Smooth muscle cell of trachea (primary cell): ENCODE results near the gene SMAGP. TPM values are rescaled to one million over a fixed set of nuclear protein-coding genes. Genes with fewer than 3 reads are reported as not detected.

Source experiments
- total RNA-seq: library from RNA; depleted of rRNA; stranded (reverse); fragments of >200 nt; gene quantifications from 2 replicates; pipeline ENCODE4 v1.2.1, GENCODE V29; 2014

Gene SMAGP, protein sequence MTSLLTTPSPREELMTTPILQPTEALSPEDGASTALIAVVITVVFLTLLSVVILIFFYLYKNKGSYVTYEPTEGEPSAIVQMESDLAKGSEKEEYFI
- 8.9 and 16.6 TPM in 2 replicates for total RNA-seq

DNA sequence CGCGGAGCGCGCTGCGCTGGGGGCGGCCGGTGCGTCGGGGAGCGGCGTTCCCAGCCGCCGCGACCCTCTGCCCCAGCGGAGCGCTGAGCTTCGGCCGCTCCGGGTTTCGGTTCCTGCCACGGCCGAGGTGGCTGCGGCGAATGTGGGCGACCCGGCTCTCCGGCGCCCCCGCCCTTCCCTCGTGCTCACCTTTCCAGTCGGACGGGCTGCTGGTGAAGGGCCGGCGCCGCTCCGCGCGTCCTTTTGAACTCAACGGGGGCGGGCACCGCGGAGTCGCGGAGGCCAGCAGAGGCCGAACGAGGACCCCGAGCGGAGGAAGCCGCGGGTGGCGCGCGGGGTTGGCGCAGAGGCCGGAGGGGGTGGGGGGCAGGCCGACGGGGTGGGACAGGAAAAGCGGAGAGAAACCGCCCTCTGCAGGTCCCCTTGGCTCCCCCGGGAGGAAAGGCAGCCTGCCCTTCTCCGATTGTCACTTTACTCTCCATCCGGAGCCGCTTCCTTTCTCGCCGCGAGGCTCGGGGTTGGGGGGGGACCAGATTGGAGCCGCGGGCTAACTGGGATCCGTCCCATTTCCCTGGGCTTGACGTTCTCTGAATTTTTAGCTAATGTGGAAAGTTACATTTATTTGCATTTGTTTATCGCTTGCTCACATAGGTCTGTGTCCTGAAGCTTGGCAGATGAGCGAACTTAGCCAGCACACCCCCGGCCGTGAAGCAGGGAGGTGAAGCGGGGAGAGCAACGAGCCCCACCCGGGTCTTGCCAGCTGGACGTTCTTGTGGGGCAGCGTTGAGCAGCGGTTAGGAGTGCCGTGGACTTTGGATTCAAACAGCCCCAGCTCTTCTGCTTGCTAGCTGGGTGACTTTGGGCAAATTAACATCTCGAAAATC lies at the start of gene SMAGP:
Gene SMAGP (minus strand): TSS at position 349 of the 884 bp plus-strand sequence. CDS start 1,137 bp downstream, outside the sequence.

DNA sequence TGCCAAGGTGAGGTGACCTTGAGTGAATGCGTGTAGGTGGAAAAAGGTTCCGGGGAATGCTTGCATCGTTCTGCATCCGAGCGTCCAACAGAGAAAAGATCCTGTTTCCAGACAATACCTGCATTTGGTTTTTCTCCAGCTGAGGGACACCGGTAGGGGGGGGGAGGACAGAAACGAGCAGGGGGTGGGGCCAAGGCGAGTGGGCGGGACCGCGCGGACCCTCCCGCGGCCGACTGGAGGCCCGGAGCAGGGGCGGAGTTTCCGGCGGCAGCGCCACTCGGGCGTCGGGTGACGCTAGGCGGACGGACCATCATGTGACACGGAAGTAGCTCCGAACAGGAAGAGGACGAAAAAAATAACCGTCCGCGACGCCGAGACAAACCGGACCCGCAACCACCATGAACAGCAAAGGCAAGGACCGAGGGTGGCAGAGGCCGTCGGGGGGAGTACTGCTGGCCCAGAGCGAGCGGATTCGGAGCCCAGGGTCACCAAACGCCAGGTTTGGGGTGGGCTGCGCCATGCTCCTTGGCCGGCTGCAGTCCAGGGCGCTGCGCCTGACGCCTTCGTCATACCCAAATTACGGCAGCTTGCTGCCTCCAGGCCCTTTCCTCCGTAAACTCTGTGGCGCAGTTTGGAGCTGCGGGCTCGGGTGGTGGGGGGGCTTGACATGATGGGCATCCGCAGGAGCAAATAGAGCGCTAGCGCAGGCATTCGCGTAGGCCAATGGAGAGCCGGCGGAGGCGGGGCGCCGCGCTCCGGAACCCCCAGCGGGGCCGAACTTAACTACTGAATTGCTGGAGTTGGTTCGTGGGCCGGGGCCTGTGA lies 31.5 kb downstream of the SMAGP start, which contains the start of gene DAZAP2:
Gene DAZAP2 (plus strand): TSS at position 317 of the 825 bp plus-strand sequence. CDS start 82 bp downstream, at position 399.

DNA sequence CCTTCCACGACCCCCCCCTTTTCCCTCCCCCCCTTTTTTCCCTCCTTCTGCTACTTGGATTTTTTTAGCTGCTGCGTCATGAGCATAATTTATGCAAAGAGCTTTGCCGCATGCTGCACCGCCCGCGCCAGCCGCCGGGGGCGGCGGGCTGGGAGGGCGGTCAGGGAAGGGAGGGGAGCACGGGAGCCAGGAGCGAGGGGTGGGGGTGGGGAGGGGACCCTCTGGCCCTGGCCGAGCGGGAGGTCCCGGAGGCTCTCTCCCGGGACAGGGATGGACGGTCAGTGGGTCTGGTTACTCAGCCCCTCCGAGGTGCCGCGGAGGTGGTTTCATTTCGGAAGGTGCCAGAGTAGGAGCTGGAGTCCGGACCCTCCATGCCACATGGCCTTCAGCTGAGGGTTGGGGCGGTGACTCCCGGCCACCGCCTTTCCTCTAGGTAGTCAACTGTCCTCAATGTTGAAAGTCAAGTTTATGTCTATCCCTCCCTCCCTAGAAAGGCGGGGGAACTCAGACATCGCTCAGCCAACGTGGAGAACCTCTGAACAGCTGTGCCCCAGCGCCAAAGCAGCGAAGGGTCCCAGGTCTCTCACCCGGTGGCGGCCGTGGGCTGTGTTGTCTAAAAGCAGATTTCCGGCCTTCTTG lies 52.1 kb downstream of the SMAGP start, which contains the start of gene POU6F1:
Gene POU6F1 (minus strand): TSS at position 95 of the 639 bp plus-strand sequence. CDS start 11,226 bp downstream, outside the sequence.

Other genes starting within 250 kb of the SMAGP start
- 62.7 and 84.5 TPM in 2 replicates for gene SLC11A2, start 244.0 kb downstream of the SMAGP start, total RNA-seq
- 54.3 and 65.2 TPM in 2 replicates for gene LETMD1, start 222.1 kb downstream of the SMAGP start, total RNA-seq
- 21.7 and 23.8 TPM in 2 replicates for gene CSRNP2, start 186.8 kb downstream of the SMAGP start, total RNA-seq
- gene TFCP2, start 97.3 kb downstream of the SMAGP start, total RNA-seq, result 9.9 and 16.1 TPM in 2 replicates
- gene POU6F1, start 52.4 kb downstream of the SMAGP start, total RNA-seq, result 3.5 and 6.3 TPM in 2 replicates
- gene DAZAP2, start 31.6 kb downstream of the SMAGP start, total RNA-seq, result 98.9 and 122 TPM in 2 replicates
- gene BIN2, start 53.8 kb upstream of the SMAGP start, total RNA-seq, result not detected in 2 replicates
- not detected in 2 replicates for gene CELA1, start 76.3 kb upstream of the SMAGP start, total RNA-seq
- 98.1 and 191 TPM in 2 replicates for gene GALNT6, start 121.0 kb upstream of the SMAGP start, total RNA-seq
- 4.5 and 10.3 TPM in 2 replicates for gene SLC4A8, start 154.4 kb upstream of the SMAGP start, total RNA-seq